Jurkat, Clone E6-1 (cell line): ENCODE data around the gene LCN1.
A peak's percentile ranks its signal among the peaks of the same experiment; 100 is the strongest.

Source experiments
- DNase-seq: peaks from one replicate; pipeline ENCODE4 v3.0.0-alpha.2; 2011; ENCODE audit warnings: low read depth, low spot score
- H3K4me3 ChIP-seq: 2 replicates; pipeline ENCODE4 v1.5.1; 2011; ENCODE audit warnings: mild to moderate bottlenecking, low read length, control low read depth, moderate library complexity

LCN1 gene

DNA sequence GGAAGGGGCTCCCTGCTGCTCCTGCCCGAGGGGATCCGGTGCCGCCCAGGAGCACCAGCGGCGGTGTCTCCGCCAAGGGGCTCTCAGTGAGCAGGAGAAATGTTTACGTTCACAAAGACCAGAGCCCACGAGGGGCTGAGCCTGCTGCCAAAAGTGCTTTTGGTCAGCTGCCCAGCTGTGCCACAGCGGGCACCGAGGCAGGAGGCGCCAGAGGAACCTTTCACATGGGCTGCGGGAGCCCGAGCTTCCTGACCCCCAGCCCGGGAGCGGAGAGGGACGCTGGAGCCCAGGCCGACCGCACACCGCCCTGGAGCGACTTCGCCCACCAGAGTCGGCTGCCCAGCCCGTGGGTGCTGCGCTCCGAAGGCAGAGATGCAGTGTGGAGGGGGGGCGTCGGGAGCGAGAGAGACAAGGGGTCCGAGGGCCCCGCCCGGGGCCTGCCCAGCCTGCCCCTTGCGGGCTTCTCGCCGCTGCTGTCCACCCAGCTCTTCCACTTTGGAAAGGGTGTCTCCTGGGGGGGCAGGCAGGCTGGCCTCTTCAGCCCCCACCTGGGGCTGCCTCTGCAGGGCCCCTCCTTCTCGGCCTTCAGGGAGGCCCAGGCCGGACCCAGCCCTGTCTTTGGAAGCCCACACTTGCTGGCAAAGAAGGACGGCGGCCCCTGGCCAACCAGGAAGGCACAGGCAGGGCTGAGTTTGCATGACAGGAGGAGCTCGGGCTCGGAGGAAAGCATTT lies 33.8 kb upstream of the LCN1 start:
- no peak for DNase-seq
- H3K4me3 ChIP-seq: no peak overlapping the region

- DNase-seq: no peak
- no peak overlapping the region for H3K4me3 ChIP-seq
Observed at GRCh38 chr9:135488013-135488330, 33.3 kb upstream of the LCN1 start.

DNA sequence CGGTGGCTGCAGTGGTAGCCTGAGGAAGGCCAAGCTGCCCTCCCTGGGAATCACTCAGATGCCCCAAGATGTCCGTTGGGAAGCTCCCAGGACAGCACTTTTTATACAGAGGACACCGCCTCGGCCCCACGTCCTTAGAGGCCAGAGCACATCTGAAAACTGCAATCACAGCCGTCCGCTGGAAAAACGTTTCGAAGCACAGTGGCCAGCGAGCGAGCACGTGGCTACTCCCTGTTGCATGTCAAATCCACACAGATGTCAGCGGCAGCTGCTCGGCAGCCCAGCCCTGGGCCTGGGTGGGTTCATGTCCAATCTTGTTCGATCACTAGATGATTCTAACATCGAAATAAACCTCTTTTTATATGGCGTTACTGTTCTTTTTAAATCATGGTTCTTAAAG lies 32.7 kb upstream of the LCN1 start:
- no peak for DNase-seq
- H3K4me3 ChIP-seq: no peak overlapping the region

GRCh38 chr9:135489188-135489906 lies 31.9 kb upstream of the LCN1 start:
- H3K4me3 ChIP-seq: no peak overlapping the region
- no peak for DNase-seq

- DNase-seq: no peak
- no peak overlapping the region for H3K4me3 ChIP-seq
Observed at GRCh38 chr9:135490166-135490870, 30.9 kb upstream of the LCN1 start.

GRCh38 chr9:135490980-135491464 lies 30.2 kb upstream of the LCN1 start:
- no peak for DNase-seq
- H3K4me3 ChIP-seq: no peak overlapping the region

GRCh38 chr9:135491764-135492163 lies 29.5 kb upstream of the LCN1 start:
- H3K4me3 ChIP-seq: no peak overlapping the region
- DNase-seq: no peak

GRCh38 chr9:135492886-135493669 lies 28.2 kb upstream of the LCN1 start:
- no peak overlapping the region for H3K4me3 ChIP-seq
- peak; percentile 68 for DNase-seq

GRCh38 chr9:135494791-135495559 lies 26.3 kb upstream of the LCN1 start:
- H3K4me3 ChIP-seq: no peak overlapping the region
- no peak for DNase-seq

DNA sequence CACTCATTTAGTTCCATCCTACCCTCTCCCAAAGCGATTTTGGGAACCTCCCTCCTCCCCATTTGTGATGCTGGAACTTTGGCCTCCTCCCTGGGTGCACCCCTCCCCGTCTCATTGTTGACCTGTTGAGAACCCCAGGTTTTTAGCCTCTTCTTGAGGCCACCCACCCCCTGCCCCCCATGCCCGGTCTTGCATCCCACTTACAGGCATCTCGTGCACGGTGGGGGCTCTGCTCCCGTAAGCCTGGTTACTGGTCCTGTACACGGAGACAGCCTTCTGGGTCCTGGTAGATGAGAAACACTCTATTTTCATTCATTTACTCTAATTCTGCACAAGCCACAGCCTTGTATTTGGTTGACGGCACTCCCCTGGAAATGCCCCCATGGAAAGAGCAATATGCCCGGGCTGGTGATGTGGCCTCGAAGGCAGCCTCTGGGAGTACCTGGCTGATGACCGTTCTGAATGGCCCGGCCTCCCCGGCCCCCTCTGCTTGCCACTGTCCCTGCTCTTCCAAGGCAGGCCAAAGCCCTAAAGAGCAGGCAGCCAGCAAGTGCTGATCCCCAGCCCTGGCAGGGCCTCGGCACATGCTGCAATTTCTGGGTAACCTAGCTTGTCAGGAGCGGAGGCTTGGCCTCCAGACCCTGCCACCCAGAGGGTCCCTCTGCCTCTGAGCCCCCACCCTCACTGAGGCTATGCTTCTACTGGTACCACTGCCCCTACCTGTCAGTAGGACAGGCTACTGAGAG lies 22.7 kb upstream of the LCN1 start:
- H3K4me3 ChIP-seq: no peak overlapping the region
- no peak for DNase-seq

- peak; percentile 66 for DNase-seq
- H3K4me3 ChIP-seq: peak overlapping the region; percentile 78
Observed at GRCh38 chr9:135499326-135500070, 21.7 kb upstream of the LCN1 start.

- peak; percentile 12 for DNase-seq
- peak overlapping the region; percentile 78 for H3K4me3 ChIP-seq
Observed at GRCh38 chr9:135500071-135500524, 21.1 kb upstream of the LCN1 start.

DNA sequence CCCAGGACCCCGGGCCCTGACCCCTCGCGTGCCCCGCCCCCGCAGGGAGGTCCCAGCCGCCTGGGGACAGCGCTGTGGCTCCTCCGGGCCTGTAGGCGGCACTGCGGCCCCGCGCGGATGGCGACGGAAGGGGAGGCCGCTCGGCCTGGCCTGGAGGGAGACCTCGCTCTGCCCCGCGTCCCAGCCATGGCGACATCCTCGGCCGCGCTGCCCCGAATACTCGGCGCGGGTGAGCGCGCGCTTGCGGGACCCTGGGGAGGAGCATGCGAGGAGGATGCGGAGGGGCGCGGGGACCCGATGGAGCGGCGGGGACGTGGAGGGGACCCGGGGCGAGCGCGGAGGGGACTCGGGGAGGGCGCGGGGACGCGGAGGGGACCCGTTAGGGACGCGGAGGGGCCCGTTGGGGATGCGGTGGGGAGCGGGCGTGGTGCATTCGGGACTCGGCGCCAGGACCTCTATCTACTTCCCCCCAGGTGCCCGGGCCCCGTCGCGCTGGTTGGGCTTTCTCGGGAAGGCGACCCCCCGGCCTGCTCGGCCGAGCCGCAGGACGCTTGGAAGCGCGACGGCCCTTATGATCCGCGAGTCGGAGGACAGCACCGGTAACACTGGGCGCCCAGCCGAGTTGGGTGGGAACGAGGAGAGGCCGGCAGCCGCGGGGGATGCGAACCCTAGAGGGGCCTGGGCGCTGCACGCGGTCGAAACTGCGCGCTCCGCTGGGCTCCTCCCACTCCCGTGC lies 20.5 kb upstream of the LCN1 start, which contains the start of gene MRPS2:
TSS of gene MRPS2 (plus strand) at position 158 of the 736 bp plus-strand sequence. CDS start at position 187, 29 bp downstream.
- DNase-seq: peak; percentile 58

DNA sequence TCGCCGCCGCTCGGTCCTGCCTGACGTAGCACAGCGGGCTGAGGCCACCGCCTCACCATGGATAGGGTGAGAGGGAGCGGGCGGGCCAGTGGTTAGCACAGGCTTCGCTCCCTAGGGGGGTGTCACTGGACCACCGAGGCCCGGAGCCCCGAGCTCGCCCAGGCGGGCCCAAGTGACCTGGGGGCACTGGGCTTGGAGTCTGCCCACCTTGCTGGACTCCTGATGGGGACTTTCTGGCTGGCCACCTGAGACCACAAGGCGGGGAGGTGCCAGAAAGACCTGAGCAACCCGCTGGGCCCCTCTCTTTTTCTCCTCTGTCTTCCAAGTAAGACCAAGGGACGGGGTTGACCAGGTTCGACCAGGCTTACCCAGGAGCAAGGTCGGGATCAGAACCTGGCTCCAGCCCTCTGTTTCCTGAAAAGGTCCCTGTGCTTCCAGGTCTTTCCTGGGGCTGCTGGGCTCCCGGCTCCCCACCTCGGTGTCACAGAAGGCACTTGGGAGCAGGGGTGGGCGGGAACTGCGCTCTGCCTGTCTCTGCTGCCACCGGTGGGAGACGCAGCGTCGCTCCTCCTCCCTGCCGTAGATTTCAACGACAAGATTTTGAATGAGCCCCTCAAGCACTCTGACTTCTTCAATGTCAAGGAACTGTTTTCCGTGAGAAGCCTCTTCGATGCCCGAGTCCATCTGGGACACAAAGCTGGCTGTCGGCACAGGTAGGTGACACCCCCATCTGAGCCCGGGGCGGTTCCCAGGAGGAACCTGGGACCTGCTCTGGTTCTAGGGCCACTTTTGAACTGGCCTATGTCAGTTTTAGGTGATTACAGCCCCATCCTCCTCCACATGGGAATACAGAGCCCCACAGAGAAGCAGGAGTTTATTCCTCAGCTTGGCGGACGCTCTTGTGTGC lies 19.7 kb upstream of the LCN1 start:
- DNase-seq: no peak
- H3K4me3 ChIP-seq: peak overlapping the region; percentile 78

More for the DNA sequence above, 20.5 kb upstream of the LCN1 start, which contains the start of gene MRPS2:
- H3K4me3 ChIP-seq: peak within 1 kb of the TSS; percentile 78

DNA sequence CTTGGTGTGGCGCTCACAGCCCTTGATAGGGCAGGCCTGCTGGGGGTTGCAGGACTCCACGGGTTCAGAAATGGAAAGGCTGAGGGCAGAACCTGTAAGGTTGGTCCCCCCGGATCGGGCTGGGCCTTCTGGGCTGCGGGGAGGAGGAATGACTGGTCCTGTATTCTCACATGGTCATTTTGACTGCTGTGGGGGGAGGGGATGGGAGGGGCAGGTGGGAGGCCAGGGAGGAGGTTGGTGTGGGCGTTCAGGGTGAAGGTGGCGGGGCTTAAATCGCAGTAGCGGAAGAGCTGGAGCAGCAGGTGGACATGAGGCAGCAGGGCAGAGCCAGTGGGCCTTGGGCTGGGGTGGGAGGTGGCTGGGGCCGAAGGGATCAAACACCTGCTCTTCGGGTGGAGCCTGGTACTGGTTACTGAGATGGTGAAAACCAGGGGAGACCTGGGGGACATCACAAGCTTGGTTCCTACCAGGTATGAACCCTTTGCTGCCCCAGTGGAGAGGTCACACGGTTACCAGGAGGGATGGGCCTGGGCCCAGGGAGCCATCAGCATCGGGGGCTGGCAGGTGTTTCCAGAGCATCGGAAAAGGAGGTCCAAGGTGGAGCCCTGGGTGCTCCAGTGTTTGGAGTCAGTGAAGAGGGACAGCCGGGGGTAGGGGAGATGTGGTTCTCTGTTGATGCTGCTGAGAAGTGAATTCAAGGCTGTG lies 18.9 kb upstream of the LCN1 start:
- peak overlapping the region; percentile 78 for H3K4me3 ChIP-seq
- no peak for DNase-seq
